ENCODE data around the gene RFX1.

RFX1 gene

GRCh38 chr19:13992025-13992424 is 14.1 kb downstream of the RFX1 start:
- Histone ChIP-seq H3K9ac (ENCODE audit: low read length) (no peak overlapping the region), H3K27me3 (ENCODE audit: control insufficient read depth, insufficient read depth, low read length) (no peaks in the 10 kb centered on the region), H3K4me3 (ENCODE audit: low read length) (no peak overlapping the region), H3K36me3 (ENCODE audit: control insufficient read depth, insufficient read depth, low read length) (peaks cover 10% of the 10 kb centered on the region), H3K4me1 (ENCODE audit: control insufficient read depth, insufficient read depth, low read length) (peaks cover 8% of the 10 kb centered on the region), H3K9me3 (ENCODE audit: control insufficient read depth, low read length) (no peaks in the 10 kb centered on the region)

DNA sequence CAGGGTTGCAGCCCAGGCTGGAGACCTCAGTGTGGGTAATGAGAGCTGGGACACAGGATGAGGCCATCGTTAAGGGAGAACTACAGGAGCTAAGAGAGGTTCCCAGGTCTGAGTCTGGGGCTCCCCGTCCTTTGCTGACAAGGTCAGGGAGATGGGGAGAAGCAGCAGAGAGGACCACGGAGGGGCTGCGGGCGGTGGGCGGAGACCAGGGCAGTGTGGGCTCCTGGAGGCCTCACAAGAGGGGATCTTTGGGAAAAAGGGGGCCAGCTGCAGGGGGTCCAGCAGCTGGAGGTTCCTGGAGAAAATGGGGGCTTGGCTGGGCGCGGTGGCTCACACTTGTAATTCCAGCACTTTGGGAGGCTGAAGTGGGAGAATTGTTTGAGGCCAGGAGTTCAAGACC is 16.0 kb downstream of the RFX1 start:
- H3K9me3 ChIP-seq (ENCODE audit: control insufficient read depth, low read length) = no peaks in the 10 kb centered on the region
- H3K4me1 ChIP-seq (ENCODE audit: control insufficient read depth, insufficient read depth, low read length) = peaks cover 14% of the 10 kb centered on the region
- H3K9ac ChIP-seq (ENCODE audit: low read length) = no peak overlapping the region

GRCh38 chr19:13989487-13989886 is 16.6 kb downstream of the RFX1 start:
- Histone ChIP-seq H3K36me3 (ENCODE audit: control insufficient read depth, insufficient read depth, low read length) (peaks cover 10% of the 10 kb centered on the region), H3K4me3 (ENCODE audit: low read length) (no peak overlapping the region), H3K27me3 (ENCODE audit: control insufficient read depth, insufficient read depth, low read length) (no peaks in the 10 kb centered on the region), H3K9ac (ENCODE audit: low read length) (no peak overlapping the region), H3K9me3 (ENCODE audit: control insufficient read depth, low read length) (no peaks in the 10 kb centered on the region), H3K4me1 (ENCODE audit: control insufficient read depth, insufficient read depth, low read length) (peaks cover 14% of the 10 kb centered on the region)

More for the DNA sequence above, 16.0 kb downstream of the RFX1 start:
- H3K4me3 ChIP-seq (ENCODE audit: low read length) = no peak overlapping the region
- H3K27me3 ChIP-seq (ENCODE audit: control insufficient read depth, insufficient read depth, low read length) = no peaks in the 10 kb centered on the region
- H3K36me3 ChIP-seq (ENCODE audit: control insufficient read depth, insufficient read depth, low read length) = peaks cover 10% of the 10 kb centered on the region

DNA sequence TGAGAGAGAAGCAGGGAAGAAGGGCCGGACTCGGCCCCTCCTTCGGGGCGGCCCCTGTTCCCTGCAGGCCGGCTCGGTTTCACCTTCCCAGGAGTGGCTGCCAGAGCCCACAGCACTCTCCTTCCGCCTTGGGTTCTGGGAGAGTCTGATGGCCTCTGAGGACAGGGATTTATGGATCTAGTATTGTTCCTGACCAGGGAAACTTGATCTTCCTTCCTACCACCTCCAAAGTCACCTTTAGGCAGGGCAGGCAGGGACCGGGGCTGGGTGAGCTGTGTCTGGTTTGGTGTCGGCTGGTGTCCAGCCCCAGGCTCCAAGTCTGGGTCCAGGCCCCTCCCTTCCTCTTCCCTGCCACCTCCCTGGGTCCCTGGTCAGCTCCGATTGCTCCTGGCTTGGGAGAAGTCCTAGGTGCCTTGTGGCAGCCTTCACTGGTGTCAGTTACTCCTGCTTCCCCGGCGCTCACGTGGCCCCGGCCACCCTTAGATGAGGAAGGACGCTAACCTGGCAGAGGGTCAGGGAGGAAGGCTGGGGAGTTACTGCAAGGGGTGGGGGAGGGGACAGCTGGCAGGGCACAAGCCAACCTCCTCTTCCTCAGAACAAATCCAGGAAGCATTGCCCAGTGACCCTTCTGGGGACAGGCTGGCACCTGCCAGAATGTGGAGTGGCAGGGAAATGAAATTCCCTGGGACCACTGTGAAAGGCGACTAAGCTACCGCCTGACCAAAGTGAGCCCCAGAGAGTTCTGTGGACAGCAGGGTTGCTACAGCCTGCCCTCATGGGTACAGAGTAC is 18.8 kb downstream of the RFX1 start:
- no peaks in the 10 kb centered on the region for H3K27me3 ChIP-seq (ENCODE audit: control insufficient read depth, insufficient read depth, low read length)
- H3K36me3 ChIP-seq (ENCODE audit: control insufficient read depth, insufficient read depth, low read length) = peaks cover 5% of the 10 kb centered on the region
- H3K4me1 ChIP-seq (ENCODE audit: control insufficient read depth, insufficient read depth, low read length) = peaks cover 14% of the 10 kb centered on the region
- no peak overlapping the region for H3K4me3 ChIP-seq (ENCODE audit: low read length)
- no peaks in the 10 kb centered on the region for H3K9me3 ChIP-seq (ENCODE audit: control insufficient read depth, low read length)
- peak overlapping the region; percentile 43 for H3K9ac ChIP-seq (ENCODE audit: low read length)

DNA sequence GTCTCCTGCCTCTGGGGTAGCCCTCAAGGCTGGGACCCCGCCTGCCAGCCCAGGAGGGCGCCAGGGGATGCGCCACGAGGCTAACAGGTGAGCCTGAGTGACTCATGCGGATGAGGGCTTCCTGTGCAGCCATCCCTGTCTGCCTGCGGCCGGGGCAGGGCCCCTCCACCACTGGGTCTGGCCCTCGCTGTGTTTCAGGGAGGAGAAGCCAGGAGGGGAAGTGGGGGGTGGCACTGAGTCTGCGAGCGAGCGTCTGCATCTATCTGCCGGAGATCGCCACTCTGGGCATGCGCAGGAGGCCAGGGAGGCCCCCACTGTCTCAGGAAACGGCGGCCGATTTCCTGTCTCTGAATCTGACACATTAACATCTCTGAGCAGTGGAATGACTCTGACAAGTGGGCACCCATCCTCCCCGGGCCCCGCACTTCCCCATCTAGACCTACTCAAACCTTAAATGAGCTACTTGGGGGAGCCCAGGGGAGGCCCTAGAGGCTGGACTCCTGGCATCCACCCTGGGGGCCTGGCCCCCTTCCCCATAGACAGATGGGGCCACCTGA is 19.7 kb downstream of the RFX1 start:
- H3K9ac ChIP-seq (ENCODE audit: low read length) = peak overlapping the region; percentile 57
- no peaks in the 10 kb centered on the region for H3K27me3 ChIP-seq (ENCODE audit: control insufficient read depth, insufficient read depth, low read length)
- H3K36me3 ChIP-seq (ENCODE audit: control insufficient read depth, insufficient read depth, low read length) = no peaks in the 10 kb centered on the region
- peaks cover 14% of the 10 kb centered on the region for H3K4me1 ChIP-seq (ENCODE audit: control insufficient read depth, insufficient read depth, low read length)
- H3K9me3 ChIP-seq (ENCODE audit: control insufficient read depth, low read length) = no peaks in the 10 kb centered on the region
- no peak overlapping the region for H3K4me3 ChIP-seq (ENCODE audit: low read length)

DNA sequence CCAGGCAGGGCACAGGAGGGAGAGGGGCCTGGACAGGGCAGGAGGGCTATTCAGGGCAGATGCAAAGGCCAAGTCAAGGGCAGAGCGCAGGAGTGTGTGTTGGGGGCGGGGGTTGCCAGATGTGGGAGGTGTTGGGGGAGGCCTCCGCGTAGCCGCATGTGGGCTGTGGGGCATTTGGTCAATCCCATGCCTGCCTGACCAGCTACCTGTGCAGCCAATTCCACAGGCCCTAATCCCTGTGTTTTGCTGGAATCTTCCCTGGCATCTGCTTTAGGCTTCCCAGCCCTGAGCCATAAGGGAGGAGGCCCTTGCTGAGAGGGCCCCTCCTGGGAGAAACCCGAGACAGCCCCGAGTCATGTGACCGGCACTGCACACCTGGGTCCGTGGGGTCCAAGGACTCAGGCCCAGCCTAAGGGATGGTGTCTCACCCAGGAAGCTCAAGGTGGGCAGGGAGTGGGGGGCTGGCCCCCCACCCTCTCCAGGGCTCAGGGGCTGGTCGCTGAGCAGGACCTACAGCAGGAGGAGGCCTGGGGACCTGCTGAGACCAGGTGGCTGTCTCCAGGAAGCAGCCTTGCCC is 20.3 kb downstream of the RFX1 start:
- Histone ChIP-seq H3K9ac (ENCODE audit: low read length) (peak overlapping the region; percentile 57), H3K4me3 (ENCODE audit: low read length) (no peak overlapping the region), H3K9me3 (ENCODE audit: control insufficient read depth, low read length) (no peaks in the 10 kb centered on the region), H3K27me3 (ENCODE audit: control insufficient read depth, insufficient read depth, low read length) (no peaks in the 10 kb centered on the region), H3K36me3 (ENCODE audit: control insufficient read depth, insufficient read depth, low read length) (no peaks in the 10 kb centered on the region), H3K4me1 (ENCODE audit: control insufficient read depth, insufficient read depth, low read length) (peaks cover 14% of the 10 kb centered on the region)

DNA sequence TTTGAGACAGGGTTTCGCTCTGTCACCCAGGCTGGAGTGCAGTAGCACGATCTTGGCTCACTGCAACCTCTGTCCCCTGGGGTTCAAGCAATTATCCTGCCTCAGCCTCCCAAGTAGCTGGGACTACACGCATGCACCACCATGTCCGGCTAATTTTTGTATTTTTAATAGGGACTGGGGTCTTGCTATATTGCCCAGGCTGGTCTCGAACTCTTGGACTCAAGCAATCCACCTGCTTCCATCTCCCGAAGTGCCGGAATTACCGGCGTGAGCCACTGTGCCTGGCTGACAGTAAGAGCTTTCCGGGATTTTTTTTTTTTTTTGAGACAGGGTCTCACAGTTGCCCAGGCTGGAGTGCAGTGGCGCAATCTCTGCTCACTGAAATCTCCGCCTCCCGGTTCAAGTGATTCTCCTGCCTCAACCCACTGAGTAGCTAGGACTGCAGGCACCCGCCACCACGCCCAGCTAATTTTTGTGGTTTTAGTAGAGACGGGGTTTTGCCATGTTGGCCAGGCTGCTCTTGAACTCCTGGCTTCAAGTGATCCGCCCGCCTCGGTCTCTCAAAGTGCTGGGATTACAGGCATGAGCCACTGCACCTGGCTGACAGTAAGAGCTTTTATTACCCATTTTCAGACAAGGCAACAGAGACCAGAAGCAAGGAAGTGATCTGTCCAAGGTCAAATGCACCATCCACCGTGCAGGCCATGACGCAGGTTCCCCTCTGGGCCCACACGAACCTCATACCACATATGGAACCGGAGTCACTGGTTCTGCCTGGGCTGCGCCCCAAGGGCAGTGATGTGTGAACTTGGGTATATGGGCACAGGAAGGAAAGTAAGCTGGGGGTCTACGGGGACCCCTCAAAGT is 21.0 kb downstream of the RFX1 start:
- peaks cover 14% of the 10 kb centered on the region for H3K4me1 ChIP-seq (ENCODE audit: control insufficient read depth, insufficient read depth, low read length)
- peak overlapping the region; percentile 57 for H3K9ac ChIP-seq (ENCODE audit: low read length)
- H3K36me3 ChIP-seq (ENCODE audit: control insufficient read depth, insufficient read depth, low read length) = no peaks in the 10 kb centered on the region

DNA sequence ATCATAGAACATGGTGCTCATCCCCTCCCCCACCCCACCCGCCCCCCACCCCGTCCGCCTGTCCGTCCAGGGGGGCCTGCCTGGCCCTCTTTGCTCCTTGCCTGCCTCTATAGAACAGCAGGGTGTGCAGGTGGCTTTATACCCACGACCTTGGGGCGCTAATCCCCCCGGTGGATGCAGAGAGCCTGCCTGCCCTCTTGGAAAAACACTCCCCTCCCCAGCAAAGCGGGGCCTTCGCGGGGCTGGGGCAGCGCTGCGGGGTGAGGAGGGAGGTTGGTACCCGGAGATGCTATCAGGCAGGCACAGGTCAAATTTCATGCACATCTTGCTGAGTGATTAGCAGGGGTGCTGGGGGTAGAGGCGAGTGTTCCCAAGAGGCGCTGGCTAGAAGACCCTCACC is 21.9 kb downstream of the RFX1 start:
- Histone ChIP-seq H3K27me3 (ENCODE audit: control insufficient read depth, insufficient read depth, low read length) (no peaks in the 10 kb centered on the region), H3K4me1 (ENCODE audit: control insufficient read depth, insufficient read depth, low read length) (peaks cover 20% of the 10 kb centered on the region), H3K9me3 (ENCODE audit: control insufficient read depth, low read length) (no peaks in the 10 kb centered on the region), H3K9ac (ENCODE audit: low read length) (no peak overlapping the region), H3K36me3 (ENCODE audit: control insufficient read depth, insufficient read depth, low read length) (no peaks in the 10 kb centered on the region), H3K4me3 (ENCODE audit: low read length) (no peak overlapping the region)

More for the DNA sequence above, 21.0 kb downstream of the RFX1 start:
- no peaks in the 10 kb centered on the region for H3K27me3 ChIP-seq (ENCODE audit: control insufficient read depth, insufficient read depth, low read length)
- H3K4me3 ChIP-seq (ENCODE audit: low read length) = no peak overlapping the region
- no peaks in the 10 kb centered on the region for H3K9me3 ChIP-seq (ENCODE audit: control insufficient read depth, low read length)

- H3K36me3 ChIP-seq (ENCODE audit: control insufficient read depth, insufficient read depth, low read length) = no peaks in the 10 kb centered on the region
- H3K9ac ChIP-seq (ENCODE audit: low read length) = no peak overlapping the region
- no peaks in the 10 kb centered on the region for H3K9me3 ChIP-seq (ENCODE audit: control insufficient read depth, low read length)
- no peaks in the 10 kb centered on the region for H3K27me3 ChIP-seq (ENCODE audit: control insufficient read depth, insufficient read depth, low read length)
- peaks cover 23% of the 10 kb centered on the region for H3K4me1 ChIP-seq (ENCODE audit: control insufficient read depth, insufficient read depth, low read length)
- H3K4me3 ChIP-seq (ENCODE audit: low read length) = no peak overlapping the region
Measured at GRCh38 chr19:13983213-13983889, 22.8 kb downstream of the RFX1 start.

DNA sequence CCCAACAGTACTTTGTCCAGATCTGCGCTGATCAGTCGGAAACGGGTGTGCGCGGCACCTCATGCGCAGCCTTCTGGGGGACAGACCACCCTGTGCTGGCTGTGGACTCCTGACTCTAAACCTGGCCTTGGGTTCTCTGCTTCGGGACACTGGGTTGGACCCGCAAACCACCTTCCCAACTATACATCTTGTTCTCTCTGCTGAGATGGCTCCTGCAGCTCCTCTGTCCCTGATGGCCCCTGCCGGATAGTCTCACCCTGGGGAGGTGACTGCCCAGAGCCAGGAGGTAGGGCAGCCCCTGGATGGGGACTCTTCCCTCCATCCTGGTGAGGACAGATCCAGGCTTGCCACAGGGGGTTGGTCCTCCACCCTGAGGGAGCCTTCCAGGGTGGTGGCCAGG is 23.3 kb downstream of the RFX1 start:
- no peak overlapping the region for H3K4me3 ChIP-seq (ENCODE audit: low read length)
- H3K9ac ChIP-seq (ENCODE audit: low read length) = no peak overlapping the region
- H3K4me1 ChIP-seq (ENCODE audit: control insufficient read depth, insufficient read depth, low read length) = peaks cover 29% of the 10 kb centered on the region
- H3K36me3 ChIP-seq (ENCODE audit: control insufficient read depth, insufficient read depth, low read length) = no peaks in the 10 kb centered on the region
- H3K27me3 ChIP-seq (ENCODE audit: control insufficient read depth, insufficient read depth, low read length) = no peaks in the 10 kb centered on the region
- H3K9me3 ChIP-seq (ENCODE audit: control insufficient read depth, low read length) = no peaks in the 10 kb centered on the region

DNA sequence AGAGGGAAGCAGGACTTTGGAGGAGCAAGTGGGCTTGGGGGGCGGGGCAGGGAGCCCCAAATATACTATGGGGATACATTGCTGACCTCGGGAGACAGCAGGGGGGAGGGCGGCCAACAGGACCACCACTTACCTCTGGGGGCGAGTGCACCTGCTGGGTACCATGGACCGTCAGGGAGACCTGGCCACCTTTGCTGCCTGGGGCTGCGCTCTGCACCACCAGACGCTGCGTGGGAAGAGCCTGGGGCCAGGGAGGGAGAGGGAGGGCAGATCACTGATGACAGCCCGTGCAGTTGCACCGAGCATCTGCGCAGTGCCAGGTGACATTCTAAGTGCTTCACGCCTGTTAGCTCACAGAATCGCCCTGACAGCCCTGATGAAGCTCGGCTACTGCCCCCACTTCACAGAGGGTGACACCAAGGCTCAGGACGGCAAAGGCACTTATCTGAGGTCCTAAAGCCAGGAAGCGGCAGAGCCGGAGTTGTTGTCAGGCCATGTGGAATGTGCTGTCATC is 24.1 kb downstream of the RFX1 start:
- Histone ChIP-seq H3K4me1 (ENCODE audit: control insufficient read depth, insufficient read depth, low read length) (peaks cover 26% of the 10 kb centered on the region), H3K4me3 (ENCODE audit: low read length) (no peak overlapping the region), H3K36me3 (ENCODE audit: control insufficient read depth, insufficient read depth, low read length) (no peaks in the 10 kb centered on the region), H3K27me3 (ENCODE audit: control insufficient read depth, insufficient read depth, low read length) (no peaks in the 10 kb centered on the region), H3K9me3 (ENCODE audit: control insufficient read depth, low read length) (no peaks in the 10 kb centered on the region), H3K9ac (ENCODE audit: low read length) (no peak overlapping the region)

Data from mucosa of stomach (tissue), 1 donor.